ENCODE data around the gene MED12L. TPM values are rescaled to one million over a fixed set of nuclear protein-coding genes. Genes with fewer than 3 reads are reported as not detected.

Gene MED12L
- total and polyA plus RNA-seq, 9 of the 15 experiments (the other 6 are each of a cell fraction or from before 2014, with no cell fraction given): not detected

GRCh38 chr3:151144760-151145159 is 59.3 kb downstream of the MED12L start:
- Histone ChIP-seq H3K4me1 (replicated peaks in 1 of 2; ENCODE audit: control insufficient read depth in 2 of 2, insufficient read depth in 2 of 2, low read length in 2 of 2) (no peaks in the 10 kb centered on the region), H3K9ac (ENCODE audit: insufficient read depth in 1 of 2, low read depth in 2 of 2, low read length in 2 of 2) (no peak overlapping the region), H3K27me3 (ENCODE audit: control insufficient read depth in 2 of 2, insufficient read depth in 2 of 2, low read length in 2 of 2) (peaks cover 11 to 14% of the 10 kb centered on the region in 2 experiments; a peak in 4 of 5 replicates), H3K4me3 (no peak overlapping the region), H3K4me2 (ENCODE audit: insufficient read depth, low read length) (no peak overlapping the region), H3K36me3 (ENCODE audit: control insufficient read depth, insufficient read depth, low read length) (no peaks in the 10 kb centered on the region), H4K20me1 (replicated peaks; ENCODE audit: control insufficient read depth, insufficient read depth, low read length) (no peaks in the 10 kb centered on the region; the same call in 1 of the 2 replicates), H3K79me2 (ENCODE audit: control insufficient read depth, insufficient read depth, low read length) (no peaks in the 10 kb centered on the region), H3K27ac (ENCODE audit: extremely low read depth, low read depth, low read length) (no peak overlapping the region), H3K9me1 (ENCODE audit: control insufficient read depth, insufficient read depth, low read length) (no peaks in the 10 kb centered on the region), H3K9me3 (replicated peaks; ENCODE audit: control insufficient read depth, insufficient read depth, low read depth, low read length) (no peaks in the 10 kb centered on the region), H2AFZ (ENCODE audit: low read depth, low read length) (no peak overlapping the region)
- ATAC-seq: no peak
- in situ Hi-C loops (cut with MboI) (loop anchor here (25.0 kb wide), 1 partner anchor 632 kb away; no protein-coding TSS in a partner anchor), intact Hi-C loops (cut with micrococcal nuclease) (loop anchor here (2.0 to 5.0 kb wide), 3 partner anchors 356 to 617 kb away; no protein-coding TSS in a partner anchor)
- POLR2A ChIA-PET: no interaction called here
- CTCF ChIA-PET (ENCODE audit: low intra/inter-chr PET ratio): interaction anchor here (1.7 to 2.1 kb wide), 3 partner anchors 357 to 615 kb away, joined by 5 to 14 read pairs (median 9); no protein-coding TSS in a partner anchor
- no peak for DNase-seq (ENCODE audit: extremely low read depth in 1 of 4, low spot score in 3 of 4)
- WGBS (ENCODE audit: insufficient coverage, low coverage, missing lambda C conversion rate): 1% methylated on average over 5 of the region's 5 CpGs
- no peak for FAIRE-seq
- no TSS peak for BruUV-seq (replicated peaks)
- no peak for TF ChIP-seq ZFPM2 (CRISPR knock-in tag; IDR thresholded peaks at IDR 0.05)
- TF ChIP-seq ZHX1 (conservative IDR thresholded peaks at IDR 0.05; ENCODE audit: low read length): no peak
- TF ChIP-seq CBFB (CRISPR knock-in tag; IDR thresholded peaks at IDR 0.05): no peak
- no peak for TF ChIP-seq NCOR1 (IDR thresholded peaks at IDR 0.05)
- no peak for TF ChIP-seq FOXM1 (IDR thresholded peaks at IDR 0.05; ENCODE audit: low read depth)
- TF ChIP-seq FOXM1 (CRISPR knock-in tag; IDR thresholded peaks at IDR 0.05; ENCODE audit: low read depth): no peak
- TF ChIP-seq ZBTB7A (IDR thresholded peaks at IDR 0.05; ENCODE audit: borderline replicate concordance, control insufficient read depth, low read depth, low read length): no peak
- no peak for TF ChIP-seq CAMTA2 (CRISPR knock-in tag; conservative IDR thresholded peaks at IDR 0.05)
- TF ChIP-seq ETS2 (tag; IDR thresholded peaks at IDR 0.05; ENCODE audit: borderline replicate concordance, poor library complexity, severe bottlenecking): no peak
- TF ChIP-seq SIX5 (IDR thresholded peaks at IDR 0.05; ENCODE audit: borderline replicate concordance in 1 of 2, insufficient read depth in 1 of 2, low read depth in 1 of 2, low read length in 2 of 2): no peak
- no peak for TF ChIP-seq CCNT2 (IDR thresholded peaks at IDR 0.05; ENCODE audit: borderline replicate concordance, extremely low read depth, insufficient read length, low read depth, low read length)
- no peak for TF ChIP-seq PTBP1 (IDR thresholded peaks at IDR 0.05; ENCODE audit: low read depth, low read length)

Data from K562 (cell line).